OCI-LY7 (cell line): ENCODE results near the gene PKHD1.

Source experiments
- EZH2phosphoT487 ChIP-seq: fragments of 200-600 bp; sonication (generic); IDR thresholded peaks from 2 replicates; pipeline ENCODE4 v1.6.1; 2018; ENCODE audit warnings: low read depth, borderline replicate concordance, mild to moderate bottlenecking, mixed run types, antibody characterized with exemption, low read length, moderate library complexity, mixed read lengths
- TF ChIP-seq, protein P1 (sequence below): fragments of 200-600 bp; sonication (generic); conservative IDR thresholded peaks from 2 replicates; pipeline ENCODE4 v1.5.1; 2014; ENCODE audit warnings: mild to moderate bottlenecking, antibody characterized with exemption, low read length, moderate library complexity, mixed read lengths

DNA sequence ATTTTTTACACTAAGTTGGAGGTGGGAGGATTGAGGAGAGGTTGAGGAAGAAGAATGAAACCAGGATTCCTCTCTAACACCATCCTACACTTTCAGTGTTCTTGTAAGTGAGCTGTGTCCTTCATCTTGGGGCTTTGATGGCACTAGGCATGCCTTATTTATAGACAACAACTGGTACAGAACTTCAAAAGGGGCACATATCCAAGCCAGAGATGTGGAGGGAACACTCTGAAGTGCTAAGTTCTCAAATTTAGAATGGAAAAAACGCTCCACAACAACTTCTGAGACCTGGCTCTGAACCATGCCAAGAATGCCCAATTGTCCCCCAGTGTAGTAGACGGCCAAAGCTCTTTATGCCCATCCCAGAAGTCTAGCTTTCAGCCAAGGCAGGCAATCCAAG, 16.2 kb upstream of the PKHD1 start:
- TF ChIP-seq, protein P1, sequence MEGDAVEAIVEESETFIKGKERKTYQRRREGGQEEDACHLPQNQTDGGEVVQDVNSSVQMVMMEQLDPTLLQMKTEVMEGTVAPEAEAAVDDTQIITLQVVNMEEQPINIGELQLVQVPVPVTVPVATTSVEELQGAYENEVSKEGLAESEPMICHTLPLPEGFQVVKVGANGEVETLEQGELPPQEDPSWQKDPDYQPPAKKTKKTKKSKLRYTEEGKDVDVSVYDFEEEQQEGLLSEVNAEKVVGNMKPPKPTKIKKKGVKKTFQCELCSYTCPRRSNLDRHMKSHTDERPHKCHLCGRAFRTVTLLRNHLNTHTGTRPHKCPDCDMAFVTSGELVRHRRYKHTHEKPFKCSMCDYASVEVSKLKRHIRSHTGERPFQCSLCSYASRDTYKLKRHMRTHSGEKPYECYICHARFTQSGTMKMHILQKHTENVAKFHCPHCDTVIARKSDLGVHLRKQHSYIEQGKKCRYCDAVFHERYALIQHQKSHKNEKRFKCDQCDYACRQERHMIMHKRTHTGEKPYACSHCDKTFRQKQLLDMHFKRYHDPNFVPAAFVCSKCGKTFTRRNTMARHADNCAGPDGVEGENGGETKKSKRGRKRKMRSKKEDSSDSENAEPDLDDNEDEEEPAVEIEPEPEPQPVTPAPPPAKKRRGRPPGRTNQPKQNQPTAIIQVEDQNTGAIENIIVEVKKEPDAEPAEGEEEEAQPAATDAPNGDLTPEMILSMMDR = no peak
- no peak for TF ChIP-seq EZH2phosphoT487
